H9 (cell line): ENCODE measurements around the gene KCNH1. TPM values are rescaled to one million over a fixed set of nuclear protein-coding genes. Genes with fewer than 3 reads are reported as not detected.

Source experiments
- DNase-seq: peaks from one replicate; pipeline ENCODE4 v3.0.0-alpha.2; 2017
- H2AFZ ChIP-seq: one replicate; pipeline ENCODE4 v1.6.1; 2013; ENCODE audit warnings: mild to moderate bottlenecking, low read length, control low read depth, moderate library complexity
- H2AK5ac ChIP-seq: 2 replicates; pipeline ENCODE4 v1.6.1; 2013; ENCODE audit warnings: low read length, control low read depth, mixed read lengths; ENCODE audit not compliant: insufficient read length
- H2BK120ac ChIP-seq: one replicate; pipeline ENCODE4 v1.6.1; 2013; ENCODE audit warnings: low read depth, mild to moderate bottlenecking, low read length, control low read depth, inconsistent platforms; ENCODE audit not compliant: poor library complexity, severe bottlenecking
- H2BK12ac ChIP-seq: 2 replicates; pipeline ENCODE4 v1.6.1; 2013; ENCODE audit warnings: low read length, control low read depth, mixed read lengths, low read depth; ENCODE audit not compliant: insufficient read length
- H2BK15ac ChIP-seq: 2 replicates; pipeline ENCODE4 v1.6.1; 2013; ENCODE audit warnings: low read depth, low read length, control low read depth
- H2BK20ac ChIP-seq: one replicate; pipeline ENCODE4 v1.6.1; 2013; ENCODE audit warnings: low read depth, mild to moderate bottlenecking, low read length, control low read depth, inconsistent platforms; ENCODE audit not compliant: poor library complexity, severe bottlenecking
- H2BK5ac ChIP-seq: 2 replicates; pipeline ENCODE4 v1.6.1; 2013; ENCODE audit warnings: low read length, control low read depth, mixed read lengths; ENCODE audit not compliant: insufficient read length
- H3K14ac ChIP-seq: 2 replicates; pipeline ENCODE4 v1.6.1; 2013; ENCODE audit warnings: low read length, control low read depth; ENCODE audit not compliant: insufficient read depth
- H3K18ac ChIP-seq: 2 replicates; pipeline ENCODE4 v1.6.1; 2013; ENCODE audit warnings: low read depth, mild to moderate bottlenecking, mixed read lengths, low read length, control low read depth; ENCODE audit not compliant: insufficient read length
- H3K23ac ChIP-seq: 2 replicates; pipeline ENCODE4 v1.6.1; 2013; ENCODE audit warnings: low read length, control low read depth, mixed read lengths, low read depth; ENCODE audit not compliant: insufficient read length
- H3K23me2 ChIP-seq: 2 replicates; pipeline ENCODE4 v1.6.1; 2013; ENCODE audit warnings: low read depth, mild to moderate bottlenecking, mixed read lengths, low read length, control low read depth; ENCODE audit not compliant: insufficient read length, poor library complexity, severe bottlenecking
- H3K27ac ChIP-seq: 2 replicates; pipeline ENCODE4 v1.5.1; 2013; ENCODE audit warnings: low read length, control low read depth, mixed read lengths, low read depth; ENCODE audit not compliant: insufficient read length
- H3K27me3 ChIP-seq: 2 replicates; pipeline ENCODE4 v1.6.1; 2013; ENCODE audit warnings: low read length, control low read depth, inconsistent platforms; ENCODE audit not compliant: insufficient read depth
- H3K4ac ChIP-seq: 2 replicates; pipeline ENCODE4 v1.6.1; 2013; ENCODE audit warnings: low read depth, mild to moderate bottlenecking, control low read depth, inconsistent platforms, low read length, moderate library complexity
- H3K4me1 ChIP-seq: 2 replicates; pipeline ENCODE4 v1.6.1; 2013; ENCODE audit warnings: low read length, control low read depth, inconsistent platforms; ENCODE audit not compliant: insufficient read depth
- H3K4me2 ChIP-seq: 2 replicates; pipeline ENCODE4 v1.6.1; 2013; ENCODE audit warnings: low read length, control low read depth, mixed read lengths; ENCODE audit not compliant: insufficient read length, insufficient read depth
- H3K56ac ChIP-seq: 2 replicates; pipeline ENCODE4 v1.6.1; 2013; ENCODE audit warnings: low read depth, mild to moderate bottlenecking, mixed read lengths, low read length, control low read depth; ENCODE audit not compliant: insufficient read length
- H3K79me1 ChIP-seq: 2 replicates; pipeline ENCODE4 v1.6.1; 2013; ENCODE audit warnings: low read depth, mild to moderate bottlenecking, moderate library complexity, low read length, control low read depth, inconsistent platforms; ENCODE audit not compliant: insufficient read depth, poor library complexity, severe bottlenecking
- H3K79me2 ChIP-seq: 2 replicates; pipeline ENCODE4 v1.6.1; 2013; ENCODE audit warnings: low read length, control low read depth, inconsistent platforms; ENCODE audit not compliant: insufficient read depth
- H3K9ac ChIP-seq: 2 replicates; pipeline ENCODE4 v1.6.1; 2013; ENCODE audit warnings: low read length, control low read depth, mixed read lengths; ENCODE audit not compliant: insufficient read length; ENCODE audit errors: extremely low read depth
- H3K9me3 ChIP-seq: one replicate; pipeline ENCODE4 v1.6.1; 2013; ENCODE audit warnings: low read depth, low read length, inconsistent platforms; ENCODE audit not compliant: control insufficient read depth
- H3T11ph ChIP-seq: one replicate; pipeline ENCODE4 v1.6.1; 2013; ENCODE audit warnings: mild to moderate bottlenecking, low read length, control low read depth, inconsistent platforms
- H4K20me1 ChIP-seq: one replicate; pipeline ENCODE4 v1.6.1; 2013; ENCODE audit not compliant: control insufficient read depth, insufficient read length, insufficient read depth
- H4K5ac ChIP-seq: 2 replicates; pipeline ENCODE4 v1.6.1; 2013; ENCODE audit warnings: low read depth, mild to moderate bottlenecking, mixed read lengths, low read length, control low read depth; ENCODE audit not compliant: insufficient read length
- H4K8ac ChIP-seq: replicated peaks from 2 replicates; pipeline ENCODE4 v1.6.1; 2013; ENCODE audit warnings: low read length, control low read depth, mixed read lengths, low read depth; ENCODE audit not compliant: insufficient read length
- H4K91ac ChIP-seq: 2 replicates; pipeline ENCODE4 v1.6.1; 2013; ENCODE audit warnings: low read depth, mild to moderate bottlenecking, moderate library complexity, mixed read lengths, low read length, control low read depth; ENCODE audit not compliant: insufficient read length
- H3K27ac Mint-ChIP-seq, 3 experiments: 2 replicates in 2 of 3; 3 replicates in 1 of 3; pipeline ENCODE4 v1.8.0; 2020 to 2021; ENCODE audit warnings: mixed read lengths in 3 of 3, mild to moderate bottlenecking in 1 of 3, moderate library complexity in 1 of 3
- H3K27me3 Mint-ChIP-seq: 2 replicates; pipeline ENCODE4 v1.8.0; 2021; ENCODE audit warnings: low read depth, mild to moderate bottlenecking, moderate library complexity, mixed read lengths
- H3K36me3 Mint-ChIP-seq, 3 experiments: 2 replicates in 2 of 3; 3 replicates in 1 of 3; pipeline ENCODE4 v1.8.0; 2020 to 2021; ENCODE audit warnings: low read depth in 3 of 3, mixed read lengths in 3 of 3; ENCODE audit not compliant: insufficient read depth in 1 of 3
- H3K4me1 Mint-ChIP-seq, 2 experiments: 2 replicates each; pipeline ENCODE4 v1.8.0; 2020; ENCODE audit warnings: mixed read lengths in 2 of 2
- H3K4me3 Mint-ChIP-seq, 2 experiments: 2 replicates in 1 of 2; 3 replicates in 1 of 2; pipeline ENCODE4 v1.8.0; 2020 to 2021; ENCODE audit warnings: mild to moderate bottlenecking in 2 of 2, mixed read lengths in 2 of 2, moderate library complexity in 1 of 2
- H3K9me3 Mint-ChIP-seq, 2 experiments: 2 replicates in 1 of 2; 3 replicates in 1 of 2; pipeline ENCODE4 v1.8.0; 2020; ENCODE audit warnings: mild to moderate bottlenecking in 2 of 2, mixed read lengths in 2 of 2, moderate library complexity in 1 of 2
- CTCF ChIP-seq: fragments of 200-600 bp; sonication (generic); conservative IDR thresholded peaks from 3 replicates; pipeline ENCODE4 v1.8.0; 2021; ENCODE audit warnings: antibody characterized with exemption, mild to moderate bottlenecking
- WGBS: extraction: QIAGEN DNeasy Blood & Tissue Kit; methylation state at CpG from one replicate; pipeline ENCODE4 v1.1.7; 2013; ENCODE audit warnings: missing lambda C conversion rate, low lambda C conversion rate, mixed read lengths; ENCODE audit not compliant: insufficient read length; ENCODE audit errors: extremely low coverage; 5-methylcytosine and 5-hydroxymethylcytosine counted together
- total RNA-seq: library from RNA; stranded (reverse); gene quantifications from 2 replicates; pipeline ENCODE4 v1.2.1, GENCODE V29; 2021

Gene KCNH1
- total RNA-seq, 1 experiment from 2014 or later = 0.11 TPM

DNA sequence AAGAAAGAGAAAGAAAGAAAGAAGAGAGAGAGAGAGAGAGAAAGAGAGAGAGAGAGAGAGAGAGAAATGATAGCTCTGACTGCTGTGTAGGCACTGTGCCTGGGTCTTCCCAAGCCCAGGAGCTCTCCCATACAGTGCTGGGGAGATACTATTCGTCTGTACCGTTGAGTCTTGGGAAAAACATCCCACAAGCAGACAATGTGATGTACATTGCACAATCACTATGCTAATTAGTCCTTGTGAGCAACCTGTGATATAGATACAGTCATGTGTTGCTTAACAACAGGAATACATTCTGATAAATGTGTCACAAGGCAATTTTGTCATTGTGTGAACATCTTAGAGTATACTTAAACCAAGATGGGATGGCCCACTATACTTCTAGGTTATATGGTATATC is 424.2 kb downstream of the KCNH1 start:
- Histone ChIP-seq H2BK20ac (no peak overlapping the region), H3K14ac (no peak overlapping the region), H4K5ac (no peak overlapping the region), H3K27ac (no peak overlapping the region), H2BK12ac (no peak overlapping the region), H3K56ac (no peak overlapping the region), H4K20me1 (no peaks in the 10 kb centered on the region), H3K79me1 (no peaks in the 10 kb centered on the region), H3K27me3 (no peaks in the 10 kb centered on the region), H3K18ac (no peak overlapping the region), H3T11ph (no peak overlapping the region), H3K9me3 (no peaks in the 10 kb centered on the region), H3K23ac (no peak overlapping the region), H3K23me2 (no peaks in the 10 kb centered on the region), H3K4ac (no peak overlapping the region), H2BK5ac (no peak overlapping the region), H2BK15ac (no peak overlapping the region), H3K9ac (no peak overlapping the region), H3K79me2 (no peaks in the 10 kb centered on the region), H4K91ac (no peak overlapping the region), H2AFZ (no peak overlapping the region), H3K4me1 (no peaks in the 10 kb centered on the region), H2AK5ac (no peak overlapping the region), H2BK120ac (no peak overlapping the region), H3K4me2 (no peak overlapping the region), H4K8ac (no peak overlapping the region)
- Mint-ChIP-seq H3K9me3 (no peaks in the 10 kb centered on the region), H3K27me3 (no peaks in the 10 kb centered on the region; the same call in 1 of the 2 replicates), H3K4me1 (peaks cover 3 to 6% of the 10 kb centered on the region in 2 experiments; a peak in 2 of 4 replicates), H3K4me3 (no peak overlapping the region), H3K27ac (no peak overlapping the region), H3K36me3 (no peaks in the 10 kb centered on the region)
- TF ChIP-seq CTCF = no peak
- no peak for DNase-seq
- no CpG with 5 or more reads among the region's 2 CpGs for WGBS
